MCF 10A (cell line): ENCODE measurements around the gene TREML4. TPM values are rescaled to one million over a fixed set of nuclear protein-coding genes. Genes with fewer than 3 reads are reported as not detected.

Source experiments
- BruUV-seq: library from RNA; stranded (reverse); fragments of 400-500 nt; replicated peaks from 2 replicates; lab custom pipeline; 2021; lab: Mats Ljungman, UMichigan
- CTCF ChIA-PET: fragments of 300-600 bp; sonication (Branson Sonifier 250); formaldehyde crosslinking; extraction: SDS; loops from one replicate; lab custom pipeline; 2021; ENCODE audit warnings: antibody characterized with exemption, inconsistent platforms; lab: Yijun Ruan, JAX
- POLR2A ChIA-PET: fragments of 300-600, 350-650 bp; sonication (Branson Sonifier 250); formaldehyde crosslinking; extraction: SDS; loops from one replicate; lab custom pipeline; 2020; ENCODE audit warnings: antibody characterized with exemption, inconsistent platforms; lab: Yijun Ruan, JAX
- DNase-seq: peaks from one replicate; pipeline ENCODE4 v3.0.0-alpha.2; 2018; ENCODE audit not compliant: unreplicated experiment
- H3K27ac Mint-ChIP-seq: one replicate; pipeline ENCODE4 v1.8.0; 2022; ENCODE audit warnings: mild to moderate bottlenecking, low read depth, mixed read lengths; ENCODE audit not compliant: unreplicated experiment
- H3K27me3 Mint-ChIP-seq: one replicate; pipeline ENCODE4 v1.8.0; 2022; ENCODE audit warnings: mixed read lengths; ENCODE audit not compliant: insufficient read depth, unreplicated experiment
- H3K36me3 Mint-ChIP-seq: one replicate; pipeline ENCODE4 v1.8.0; 2022; ENCODE audit warnings: mild to moderate bottlenecking, moderate library complexity, mixed read lengths; ENCODE audit not compliant: insufficient read depth, unreplicated experiment
- H3K4me1 Mint-ChIP-seq: one replicate; pipeline ENCODE4 v1.8.0; 2022; ENCODE audit warnings: mixed read lengths; ENCODE audit not compliant: insufficient read depth, unreplicated experiment
- H3K4me3 Mint-ChIP-seq: one replicate; pipeline ENCODE4 v1.8.0; 2022; ENCODE audit warnings: mild to moderate bottlenecking, moderate library complexity, mixed read lengths; ENCODE audit not compliant: unreplicated experiment
- H3K9me3 Mint-ChIP-seq: one replicate; pipeline ENCODE4 v1.8.0; 2022; ENCODE audit warnings: mixed read lengths; ENCODE audit not compliant: unreplicated experiment
- intact Hi-C: fragments of 100-400 bp; cut with micrococcal nuclease; formaldehyde crosslinking; loops from 2 replicates; pipeline ENCODE4 v1.14.1; 2022
- total RNA-seq: library from RNA; stranded (reverse); gene quantifications from 2 replicates; pipeline ENCODE4 v1.2.3, GENCODE V29; 2022
- TF ChIP-seq, protein P1 (sequence below): fragments of 200-600 bp; IDR thresholded peaks from one replicate; pipeline ENCODE4 v1.8.0; 2022; ENCODE audit warnings: antibody characterized with exemption, mild to moderate bottlenecking; ENCODE audit not compliant: unreplicated experiment

TREML4 gene
- total RNA-seq, 1 experiment from 2014 or later, result not detected

GRCh38 chr6:41262401-41262800 is 34.3 kb downstream of the TREML4 start:
- no peaks in the 10 kb centered on the region for H3K36me3 Mint-ChIP-seq
- TF ChIP-seq, protein P1, sequence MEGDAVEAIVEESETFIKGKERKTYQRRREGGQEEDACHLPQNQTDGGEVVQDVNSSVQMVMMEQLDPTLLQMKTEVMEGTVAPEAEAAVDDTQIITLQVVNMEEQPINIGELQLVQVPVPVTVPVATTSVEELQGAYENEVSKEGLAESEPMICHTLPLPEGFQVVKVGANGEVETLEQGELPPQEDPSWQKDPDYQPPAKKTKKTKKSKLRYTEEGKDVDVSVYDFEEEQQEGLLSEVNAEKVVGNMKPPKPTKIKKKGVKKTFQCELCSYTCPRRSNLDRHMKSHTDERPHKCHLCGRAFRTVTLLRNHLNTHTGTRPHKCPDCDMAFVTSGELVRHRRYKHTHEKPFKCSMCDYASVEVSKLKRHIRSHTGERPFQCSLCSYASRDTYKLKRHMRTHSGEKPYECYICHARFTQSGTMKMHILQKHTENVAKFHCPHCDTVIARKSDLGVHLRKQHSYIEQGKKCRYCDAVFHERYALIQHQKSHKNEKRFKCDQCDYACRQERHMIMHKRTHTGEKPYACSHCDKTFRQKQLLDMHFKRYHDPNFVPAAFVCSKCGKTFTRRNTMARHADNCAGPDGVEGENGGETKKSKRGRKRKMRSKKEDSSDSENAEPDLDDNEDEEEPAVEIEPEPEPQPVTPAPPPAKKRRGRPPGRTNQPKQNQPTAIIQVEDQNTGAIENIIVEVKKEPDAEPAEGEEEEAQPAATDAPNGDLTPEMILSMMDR, result no peak
- no peak overlapping the region for H3K27ac Mint-ChIP-seq
- DNase-seq, result no peak
- peaks cover 12% of the 10 kb centered on the region for H3K27me3 Mint-ChIP-seq
- peaks cover 16% of the 10 kb centered on the region for H3K9me3 Mint-ChIP-seq
- H3K4me1 Mint-ChIP-seq, result peaks cover 7% of the 10 kb centered on the region
- intact Hi-C loops, result no loop called here
- CTCF ChIA-PET, result no interaction called here
- POLR2A ChIA-PET, result no interaction called here
- no peak overlapping the region for H3K4me3 Mint-ChIP-seq
- no TSS peak for BruUV-seq

GRCh38 chr6:41263267-41263666 is 35.1 kb downstream of the TREML4 start:
- intact Hi-C loops, result no loop called here
- POLR2A ChIA-PET, result no interaction called here
- H3K9me3 Mint-ChIP-seq, result peaks cover 16% of the 10 kb centered on the region
- no TSS peak for BruUV-seq
- DNase-seq, result no peak
- H3K27me3 Mint-ChIP-seq, result peaks cover 12% of the 10 kb centered on the region
- TF ChIP-seq, protein P1, result no peak
- CTCF ChIA-PET, result interaction anchor here (0.6 kb wide), 1 partner anchor 105 kb away, joined by 3 read pairs; no protein-coding TSS in a partner anchor
- H3K27ac Mint-ChIP-seq, result no peak overlapping the region
- no peaks in the 10 kb centered on the region for H3K4me1 Mint-ChIP-seq
- no peaks in the 10 kb centered on the region for H3K36me3 Mint-ChIP-seq
- no peak overlapping the region for H3K4me3 Mint-ChIP-seq

GRCh38 chr6:41266541-41266940 is 38.4 kb downstream of the TREML4 start:
- TF ChIP-seq, protein P1, result no peak
- DNase-seq, result no peak
- intact Hi-C loops, result no loop called here
- Mint-ChIP-seq H3K4me3 (no peak overlapping the region), H3K36me3 (no peaks in the 10 kb centered on the region), H3K4me1 (no peaks in the 10 kb centered on the region), H3K27me3 (no peaks in the 10 kb centered on the region), H3K9me3 (peaks cover 7% of the 10 kb centered on the region), H3K27ac (no peak overlapping the region)
- ChIA-PET CTCF (no interaction called here), POLR2A (no interaction called here)
- no TSS peak for BruUV-seq

DNA sequence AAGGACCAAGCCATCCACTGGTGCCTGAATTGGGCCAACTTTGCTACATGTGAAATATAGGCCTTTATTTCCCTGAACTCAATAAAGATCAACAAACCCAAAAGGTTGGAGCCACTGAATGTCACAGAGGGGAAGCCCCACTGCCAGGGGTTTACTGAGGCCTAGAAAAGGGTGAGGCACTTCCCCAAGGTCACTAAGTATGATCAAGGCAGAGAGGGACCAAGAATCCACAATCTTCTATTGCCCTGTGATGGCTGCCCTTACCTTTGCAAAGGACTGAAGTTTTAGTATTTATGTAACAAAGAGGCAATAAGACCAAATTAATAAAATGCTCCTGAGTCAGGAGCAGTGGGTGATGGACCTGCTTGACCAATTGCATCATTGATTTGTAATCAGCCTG is 40.3 kb downstream of the TREML4 start:
- TF ChIP-seq, protein P1, result no peak
- H3K27me3 Mint-ChIP-seq, result no peaks in the 10 kb centered on the region
- H3K4me1 Mint-ChIP-seq, result no peaks in the 10 kb centered on the region
- POLR2A ChIA-PET, result no interaction called here
- H3K27ac Mint-ChIP-seq, result no peak overlapping the region
- CTCF ChIA-PET, result no interaction called here
- intact Hi-C loops, result no loop called here
- BruUV-seq, result no TSS peak
- no peak for DNase-seq
- no peaks in the 10 kb centered on the region for H3K9me3 Mint-ChIP-seq
- no peaks in the 10 kb centered on the region for H3K36me3 Mint-ChIP-seq
- no peak overlapping the region for H3K4me3 Mint-ChIP-seq
